HepG2 (cell line): Measurements from ENCODE around the gene SEMA6B. TPM values are rescaled to one million over a fixed set of nuclear protein-coding genes. Genes with fewer than 3 reads are reported as not detected.

Experiments used
- FOXP1 ChIP-seq, 2 experiments: fragments of 450-650 bp in 1 of 2; IDR thresholded peaks; 2 replicates each; pipeline ENCODE4 v1.6.1; 2017 to 2018; ENCODE audit warnings: antibody characterized with exemption in 1 of 2
- KMT2B ChIP-seq: IDR thresholded peaks from 2 replicates; pipeline ENCODE4 v1.6.1; 2016; ENCODE audit warnings: missing genetic modification reagents, missing compliant biosample characterization
- MEF2D ChIP-seq: sonication (generic); formaldehyde crosslinking; IDR thresholded peaks from 2 replicates; pipeline ENCODE4 v1.5.1; 2020; ENCODE audit warnings: mild to moderate bottlenecking, missing genetic modification reagents
- SNRNP70 ChIP-seq: fragments of 200-400 bp; formaldehyde crosslinking; IDR thresholded peaks from 2 replicates; pipeline ENCODE4 v1.6.1; 2017; ENCODE audit warnings: mild to moderate bottlenecking, low read depth, low read length, moderate library complexity
- SRY ChIP-seq: sonication (generic); formaldehyde crosslinking; IDR thresholded peaks from 2 replicates; pipeline ENCODE4 v1.8.0; 2022; ENCODE audit warnings: mild to moderate bottlenecking, missing genetic modification reagents
- STAG1 ChIP-seq: sonication (generic); formaldehyde crosslinking; IDR thresholded peaks from 2 replicates; pipeline ENCODE4 v1.4.0; 2020; ENCODE audit warnings: missing genetic modification reagents
- ZNF292 ChIP-seq: sonication (generic); formaldehyde crosslinking; IDR thresholded peaks from 2 replicates; pipeline ENCODE4 v1.8.1; 2022; ENCODE audit warnings: mild to moderate bottlenecking, low read depth, missing genetic modification reagents, borderline replicate concordance
- ZNF614 ChIP-seq: IDR thresholded peaks from 2 replicates; pipeline ENCODE4 v1.6.1; 2018; ENCODE audit warnings: missing biosample characterization, missing genetic modification reagents, inconsistent platforms, borderline replicate concordance
- polyA plus RNA-seq, 8 experiments: library from polyadenylated mRNA; depleted of rRNA in 3 of 8; stranded (reverse) in 7 of 8; unstranded in 1 of 8; fragments of >200 nt; fragmentation: Illumina TruSeq in 4 of 8; extraction: Trizol in 4 of 8; gene quantifications; 2 replicates each; pipeline versions ENCODE4 v1.2.1 to v1.2.3, GENCODE V29; 2011 to 2016; ENCODE audit warnings: low read depth in 4 of 8, missing spikeins in 1 of 8, mixed read lengths in 1 of 8; ENCODE audit not compliant: insufficient read depth in 1 of 8
- total RNA-seq, 5 experiments: library from RNA; depleted of rRNA; stranded (reverse); fragments of >200 nt; fragmentation: Illumina TruSeq; extraction: Trizol; gene quantifications; 2 replicates each; pipeline ENCODE4 v1.2.3, GENCODE V29; 2016; ENCODE audit warnings: low read depth in 1 of 5
- TF ChIP-seq, protein P1 (sequence below), 2 experiments: sonication (generic) in 1 of 2; formaldehyde crosslinking in 1 of 2; IDR thresholded peaks; 2 replicates each; pipeline versions ENCODE4 v1.5.1 to v1.6.1; 2011 to 2020; ENCODE audit warnings: borderline replicate concordance in 1 of 2, low read depth in 1 of 2, low read length in 1 of 2, mild to moderate bottlenecking in 1 of 2, missing genetic modification reagents in 1 of 2, moderate library complexity in 1 of 2
- TF ChIP-seq, protein P2 (sequence below): sonication (generic); formaldehyde crosslinking; IDR thresholded peaks from 2 replicates; pipeline ENCODE4 v1.4.0; 2020; ENCODE audit warnings: missing genetic modification reagents
- TF ChIP-seq, protein P3 (sequence below): sonication (generic); formaldehyde crosslinking; IDR thresholded peaks from 2 replicates; pipeline ENCODE4 v1.4.0; 2020; ENCODE audit warnings: missing genetic modification reagents
- TF ChIP-seq, protein P4 (sequence below): IDR thresholded peaks from 2 replicates; pipeline ENCODE4 v1.6.1; 2016; ENCODE audit warnings: missing genetic modification reagents, missing compliant biosample characterization
- TF ChIP-seq, protein P5 (sequence below): conservative IDR thresholded peaks from 2 replicates; pipeline ENCODE4 v1.6.1; 2018; ENCODE audit warnings: missing genetic modification reagents
- TF ChIP-seq, protein P6 (sequence below): sonication (generic); formaldehyde crosslinking; conservative IDR thresholded peaks from 2 replicates; pipeline ENCODE4 v1.4.0; 2020; ENCODE audit warnings: missing genetic modification reagents

Gene SEMA6B
- total and polyA plus RNA-seq, 2 of the 13 experiments (the other 11 are each of a cell fraction or from before 2014, with no cell fraction given): 45.5 to 67.1 TPM

DNA sequence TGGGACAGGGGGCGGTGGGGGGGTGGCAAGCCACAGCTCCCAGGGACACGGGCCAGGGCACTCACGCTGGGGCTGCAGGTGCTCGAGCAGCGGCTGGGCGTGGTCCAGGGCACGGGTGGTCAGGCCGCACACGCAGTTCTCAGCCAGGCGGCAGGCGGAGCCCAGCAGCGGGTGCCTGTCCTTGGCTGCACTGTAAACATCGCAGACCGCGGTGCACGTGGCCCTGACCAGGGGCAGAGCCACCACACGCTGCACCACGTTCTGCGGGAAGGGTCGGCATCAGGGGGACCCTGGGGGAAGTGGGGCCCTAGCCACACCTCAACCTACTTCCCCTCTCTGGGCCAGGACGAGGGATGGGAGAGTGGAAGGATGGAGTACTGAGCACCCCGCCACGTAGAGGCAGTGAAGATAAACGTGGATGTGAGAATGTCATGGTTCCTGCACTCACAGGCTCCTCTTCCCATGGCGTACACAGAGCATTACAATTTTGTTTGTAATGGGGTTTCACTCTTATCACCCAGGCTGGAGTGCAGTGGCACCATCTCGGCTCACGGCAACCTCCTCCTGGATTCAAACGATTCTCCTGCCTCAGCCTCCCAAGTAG is 27.8 kb downstream of the SEMA6B start (continued):
- TF ChIP-seq ZNF292 (CRISPR knock-in tag) (no peak; the same call in 1 of the 2 replicates), KMT2B (CRISPR knock-in tag) (no peak), SRY (peak; percentile 83; the same call in 1 of the 2 replicates), FOXP1 (IDR thresholded peaks at IDR 0.05) (no peak), FOXP1 (CRISPR knock-in tag; IDR thresholded peaks at IDR 0.05) (peak; percentile 58; the same call in 1 of the 2 replicates), STAG1 (peak; percentile 21), ZNF614 (CRISPR knock-in tag) (0 out of 2 replicates have a peak, but pooled peaks have one; percentile 26), MEF2D (peak; percentile 27; the same call in 1 of the 2 replicates), SNRNP70 (no peak)
- TF ChIP-seq, protein P1, sequence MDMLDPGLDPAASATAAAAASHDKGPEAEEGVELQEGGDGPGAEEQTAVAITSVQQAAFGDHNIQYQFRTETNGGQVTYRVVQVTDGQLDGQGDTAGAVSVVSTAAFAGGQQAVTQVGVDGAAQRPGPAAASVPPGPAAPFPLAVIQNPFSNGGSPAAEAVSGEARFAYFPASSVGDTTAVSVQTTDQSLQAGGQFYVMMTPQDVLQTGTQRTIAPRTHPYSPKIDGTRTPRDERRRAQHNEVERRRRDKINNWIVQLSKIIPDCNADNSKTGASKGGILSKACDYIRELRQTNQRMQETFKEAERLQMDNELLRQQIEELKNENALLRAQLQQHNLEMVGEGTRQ (IDR thresholded peaks at IDR 0.05; ENCODE audit: low read depth, low read length): no peak
- TF ChIP-seq, protein P1 (CRISPR knock-in tag; IDR thresholded peaks at IDR 0.05; ENCODE audit: borderline replicate concordance): no peak
- TF ChIP-seq, protein P2, sequence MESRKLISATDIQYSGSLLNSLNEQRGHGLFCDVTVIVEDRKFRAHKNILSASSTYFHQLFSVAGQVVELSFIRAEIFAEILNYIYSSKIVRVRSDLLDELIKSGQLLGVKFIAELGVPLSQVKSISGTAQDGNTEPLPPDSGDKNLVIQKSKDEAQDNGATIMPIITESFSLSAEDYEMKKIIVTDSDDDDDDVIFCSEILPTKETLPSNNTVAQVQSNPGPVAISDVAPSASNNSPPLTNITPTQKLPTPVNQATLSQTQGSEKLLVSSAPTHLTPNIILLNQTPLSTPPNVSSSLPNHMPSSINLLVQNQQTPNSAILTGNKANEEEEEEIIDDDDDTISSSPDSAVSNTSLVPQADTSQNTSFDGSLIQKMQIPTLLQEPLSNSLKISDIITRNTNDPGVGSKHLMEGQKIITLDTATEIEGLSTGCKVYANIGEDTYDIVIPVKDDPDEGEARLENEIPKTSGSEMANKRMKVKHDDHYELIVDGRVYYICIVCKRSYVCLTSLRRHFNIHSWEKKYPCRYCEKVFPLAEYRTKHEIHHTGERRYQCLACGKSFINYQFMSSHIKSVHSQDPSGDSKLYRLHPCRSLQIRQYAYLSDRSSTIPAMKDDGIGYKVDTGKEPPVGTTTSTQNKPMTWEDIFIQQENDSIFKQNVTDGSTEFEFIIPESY (CRISPR knock-in tag): peak; percentile 17
- TF ChIP-seq, protein P3, sequence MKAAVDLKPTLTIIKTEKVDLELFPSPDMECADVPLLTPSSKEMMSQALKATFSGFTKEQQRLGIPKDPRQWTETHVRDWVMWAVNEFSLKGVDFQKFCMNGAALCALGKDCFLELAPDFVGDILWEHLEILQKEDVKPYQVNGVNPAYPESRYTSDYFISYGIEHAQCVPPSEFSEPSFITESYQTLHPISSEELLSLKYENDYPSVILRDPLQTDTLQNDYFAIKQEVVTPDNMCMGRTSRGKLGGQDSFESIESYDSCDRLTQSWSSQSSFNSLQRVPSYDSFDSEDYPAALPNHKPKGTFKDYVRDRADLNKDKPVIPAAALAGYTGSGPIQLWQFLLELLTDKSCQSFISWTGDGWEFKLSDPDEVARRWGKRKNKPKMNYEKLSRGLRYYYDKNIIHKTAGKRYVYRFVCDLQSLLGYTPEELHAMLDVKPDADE (CRISPR knock-in tag): no peak
- TF ChIP-seq, protein P4, sequence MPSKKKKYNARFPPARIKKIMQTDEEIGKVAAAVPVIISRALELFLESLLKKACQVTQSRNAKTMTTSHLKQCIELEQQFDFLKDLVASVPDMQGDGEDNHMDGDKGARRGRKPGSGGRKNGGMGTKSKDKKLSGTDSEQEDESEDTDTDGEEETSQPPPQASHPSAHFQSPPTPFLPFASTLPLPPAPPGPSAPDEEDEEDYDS (CRISPR knock-in tag): no peak
- TF ChIP-seq, protein P5, sequence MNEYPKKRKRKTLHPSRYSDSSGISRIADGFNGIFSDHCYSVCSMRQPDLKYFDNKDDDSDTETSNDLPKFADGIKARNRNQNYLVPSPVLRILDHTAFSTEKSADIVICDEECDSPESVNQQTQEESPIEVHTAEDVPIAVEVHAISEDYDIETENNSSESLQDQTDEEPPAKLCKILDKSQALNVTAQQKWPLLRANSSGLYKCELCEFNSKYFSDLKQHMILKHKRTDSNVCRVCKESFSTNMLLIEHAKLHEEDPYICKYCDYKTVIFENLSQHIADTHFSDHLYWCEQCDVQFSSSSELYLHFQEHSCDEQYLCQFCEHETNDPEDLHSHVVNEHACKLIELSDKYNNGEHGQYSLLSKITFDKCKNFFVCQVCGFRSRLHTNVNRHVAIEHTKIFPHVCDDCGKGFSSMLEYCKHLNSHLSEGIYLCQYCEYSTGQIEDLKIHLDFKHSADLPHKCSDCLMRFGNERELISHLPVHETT (CRISPR knock-in tag): no peak
- TF ChIP-seq, protein P6, sequence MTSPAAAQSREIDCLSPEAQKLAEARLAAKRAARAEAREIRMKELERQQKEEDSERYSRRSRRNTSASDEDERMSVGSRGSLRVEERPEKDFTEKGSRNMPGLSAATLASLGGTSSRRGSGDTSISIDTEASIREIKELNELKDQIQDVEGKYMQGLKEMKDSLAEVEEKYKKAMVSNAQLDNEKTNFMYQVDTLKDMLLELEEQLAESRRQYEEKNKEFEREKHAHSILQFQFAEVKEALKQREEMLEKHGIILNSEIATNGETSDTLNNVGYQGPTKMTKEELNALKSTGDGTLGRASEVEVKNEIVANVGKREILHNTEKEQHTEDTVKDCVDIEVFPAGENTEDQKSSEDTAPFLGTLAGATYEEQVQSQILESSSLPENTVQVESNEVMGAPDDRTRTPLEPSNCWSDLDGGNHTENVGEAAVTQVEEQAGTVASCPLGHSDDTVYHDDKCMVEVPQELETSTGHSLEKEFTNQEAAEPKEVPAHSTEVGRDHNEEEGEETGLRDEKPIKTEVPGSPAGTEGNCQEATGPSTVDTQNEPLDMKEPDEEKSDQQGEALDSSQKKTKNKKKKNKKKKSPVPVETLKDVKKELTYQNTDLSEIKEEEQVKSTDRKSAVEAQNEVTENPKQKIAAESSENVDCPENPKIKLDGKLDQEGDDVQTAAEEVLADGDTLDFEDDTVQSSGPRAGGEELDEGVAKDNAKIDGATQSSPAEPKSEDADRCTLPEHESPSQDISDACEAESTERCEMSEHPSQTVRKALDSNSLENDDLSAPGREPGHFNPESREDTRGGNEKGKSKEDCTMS: no peak
